B cell (primary cell): ENCODE measurements around the gene GSKIP.

Experiments
- EZH2 ChIP-seq: IDR thresholded peaks from 2 replicates; pipeline ENCODE4 v1.6.1; 2012; ENCODE audit warnings: borderline replicate concordance, low read depth, mild to moderate bottlenecking, moderate library complexity, low read length; ENCODE audit not compliant: insufficient read depth, poor library complexity, severe bottlenecking
- TF ChIP-seq, protein P1 (sequence below): fragments of 200-600 bp; IDR thresholded peaks from one replicate; pipeline ENCODE4 v1.8.0; 2022; ENCODE audit warnings: antibody characterized with exemption, mild to moderate bottlenecking

GRCh38 chr14:96359959-96360358 lies 3.4 kb upstream of the GSKIP start:
- TF ChIP-seq, protein P1, sequence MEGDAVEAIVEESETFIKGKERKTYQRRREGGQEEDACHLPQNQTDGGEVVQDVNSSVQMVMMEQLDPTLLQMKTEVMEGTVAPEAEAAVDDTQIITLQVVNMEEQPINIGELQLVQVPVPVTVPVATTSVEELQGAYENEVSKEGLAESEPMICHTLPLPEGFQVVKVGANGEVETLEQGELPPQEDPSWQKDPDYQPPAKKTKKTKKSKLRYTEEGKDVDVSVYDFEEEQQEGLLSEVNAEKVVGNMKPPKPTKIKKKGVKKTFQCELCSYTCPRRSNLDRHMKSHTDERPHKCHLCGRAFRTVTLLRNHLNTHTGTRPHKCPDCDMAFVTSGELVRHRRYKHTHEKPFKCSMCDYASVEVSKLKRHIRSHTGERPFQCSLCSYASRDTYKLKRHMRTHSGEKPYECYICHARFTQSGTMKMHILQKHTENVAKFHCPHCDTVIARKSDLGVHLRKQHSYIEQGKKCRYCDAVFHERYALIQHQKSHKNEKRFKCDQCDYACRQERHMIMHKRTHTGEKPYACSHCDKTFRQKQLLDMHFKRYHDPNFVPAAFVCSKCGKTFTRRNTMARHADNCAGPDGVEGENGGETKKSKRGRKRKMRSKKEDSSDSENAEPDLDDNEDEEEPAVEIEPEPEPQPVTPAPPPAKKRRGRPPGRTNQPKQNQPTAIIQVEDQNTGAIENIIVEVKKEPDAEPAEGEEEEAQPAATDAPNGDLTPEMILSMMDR: no peak
- TF ChIP-seq EZH2: no peak
